ENCODE measurements around the gene MTF1.

- TF ChIP-seq CTCF (tag by site-specific recombination; IDR thresholded peaks at IDR 0.05) (no peak), ZNF776 (tag by site-specific recombination; IDR thresholded peaks at IDR 0.05; ENCODE audit: borderline replicate concordance) (no peak), ZNF221 (tag by site-specific recombination; IDR thresholded peaks at IDR 0.05; ENCODE audit: borderline replicate concordance) (no peak), ZNF707 (tag by site-specific recombination; IDR thresholded peaks at IDR 0.05) (no peak), SCRT1 (tag by site-specific recombination; IDR thresholded peaks at IDR 0.05; ENCODE audit: borderline replicate concordance) (no peak), BCL11A (tag by site-specific recombination; IDR thresholded peaks at IDR 0.05; ENCODE audit: low read depth) (no peak), ZBTB7A (tag by site-specific recombination; IDR thresholded peaks at IDR 0.05; ENCODE audit: low read depth) (no peak), PRDM4 (tag by site-specific recombination; IDR thresholded peaks at IDR 0.05) (no peak), ZNF670 (tag by site-specific recombination; IDR thresholded peaks at IDR 0.05; ENCODE audit: low read depth) (no peak), ELK4 (IDR thresholded peaks at IDR 0.05; ENCODE audit: borderline replicate concordance, low read depth, low read length) (no peak)
- TF ChIP-seq, protein P1, sequence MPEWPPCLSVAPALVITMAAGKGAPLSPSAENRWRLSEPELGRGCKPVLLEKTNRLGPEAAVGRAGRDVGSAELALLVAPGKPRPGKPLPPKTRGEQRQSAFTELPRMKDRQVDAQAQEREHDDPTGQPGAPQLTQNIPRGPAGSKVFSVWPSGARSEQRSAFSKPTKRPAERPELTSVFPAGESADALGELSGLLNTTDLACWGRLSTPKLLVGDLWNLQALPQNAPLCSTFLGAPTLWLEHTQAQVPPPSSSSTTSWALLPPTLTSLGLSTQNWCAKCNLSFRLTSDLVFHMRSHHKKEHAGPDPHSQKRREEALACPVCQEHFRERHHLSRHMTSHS (tag by site-specific recombination; IDR thresholded peaks at IDR 0.05): no peak
Measured at GRCh38 chr1:37831109-37831508, 28.3 kb downstream of the MTF1 start.
